Measurements from ENCODE around the gene FAM47E. TPM values are rescaled to one million over a fixed set of nuclear protein-coding genes. Genes with fewer than 3 reads are reported as not detected.

Gene FAM47E
- total and polyA plus RNA-seq, 2 donors from 2014 or later, result 10.4 to 15.0 TPM

- FAIRE-seq (no peak), DNase-seq (no peak)
- Histone ChIP-seq H3K4me3 (ENCODE audit: low read length in 3 of 3) (no peak overlapping the region), H3K27me3 (ENCODE audit: control insufficient read depth, insufficient read depth, low read length) (no peaks in the 10 kb centered on the region), H3K9ac (ENCODE audit: low read length in 3 of 3) (no peak overlapping the region), H3K27ac (ENCODE audit: low read depth in 2 of 2, low read length in 2 of 2) (no peak overlapping the region), H3K9me3 (ENCODE audit: control insufficient read depth in 2 of 3, insufficient read depth in 1 of 3, low read length in 3 of 3) (no peaks in the 10 kb centered on the region), H3K36me3 (ENCODE audit: control insufficient read depth in 2 of 3, insufficient read depth in 3 of 3, low read length in 3 of 3) (no peaks in the 10 kb centered on the region), H3K4me1 (ENCODE audit: control insufficient read depth in 2 of 3, insufficient read depth in 2 of 3, low read depth in 1 of 3, low read length in 3 of 3) (peaks cover 0 to 2% (median 0%) of the 10 kb centered on the region in 3 donors)
- TF ChIP-seq, protein P1, sequence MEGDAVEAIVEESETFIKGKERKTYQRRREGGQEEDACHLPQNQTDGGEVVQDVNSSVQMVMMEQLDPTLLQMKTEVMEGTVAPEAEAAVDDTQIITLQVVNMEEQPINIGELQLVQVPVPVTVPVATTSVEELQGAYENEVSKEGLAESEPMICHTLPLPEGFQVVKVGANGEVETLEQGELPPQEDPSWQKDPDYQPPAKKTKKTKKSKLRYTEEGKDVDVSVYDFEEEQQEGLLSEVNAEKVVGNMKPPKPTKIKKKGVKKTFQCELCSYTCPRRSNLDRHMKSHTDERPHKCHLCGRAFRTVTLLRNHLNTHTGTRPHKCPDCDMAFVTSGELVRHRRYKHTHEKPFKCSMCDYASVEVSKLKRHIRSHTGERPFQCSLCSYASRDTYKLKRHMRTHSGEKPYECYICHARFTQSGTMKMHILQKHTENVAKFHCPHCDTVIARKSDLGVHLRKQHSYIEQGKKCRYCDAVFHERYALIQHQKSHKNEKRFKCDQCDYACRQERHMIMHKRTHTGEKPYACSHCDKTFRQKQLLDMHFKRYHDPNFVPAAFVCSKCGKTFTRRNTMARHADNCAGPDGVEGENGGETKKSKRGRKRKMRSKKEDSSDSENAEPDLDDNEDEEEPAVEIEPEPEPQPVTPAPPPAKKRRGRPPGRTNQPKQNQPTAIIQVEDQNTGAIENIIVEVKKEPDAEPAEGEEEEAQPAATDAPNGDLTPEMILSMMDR (IDR thresholded peaks at IDR 0.05; ENCODE audit: borderline replicate concordance, extremely low read depth, insufficient read depth), result no peak
- intact Hi-C loops (cut with DNase I), result no loop called here
Measured at GRCh38 chr4:76246025-76246424, 5.5 kb upstream of the FAM47E start.

DNA sequence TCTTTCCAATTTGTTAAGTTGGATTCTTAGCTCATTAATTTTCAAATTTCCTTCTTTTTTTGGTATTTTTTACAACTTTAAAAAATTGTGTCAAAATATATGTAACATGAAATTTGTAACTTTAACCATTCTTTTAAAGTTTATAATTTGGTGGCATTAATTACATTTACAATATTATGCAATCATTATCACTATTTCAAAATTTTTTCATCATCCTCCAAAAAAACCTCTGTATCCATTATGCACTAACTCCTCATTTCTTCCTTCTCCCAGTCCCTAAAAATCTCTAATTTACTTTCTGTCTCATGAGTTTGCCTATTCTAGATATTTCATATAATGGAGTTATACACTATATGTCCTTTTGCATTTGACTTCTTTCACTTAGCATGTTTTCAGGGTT lies 4.7 kb upstream of the FAM47E start:
- no peak overlapping the region for H3K4me3 ChIP-seq (ENCODE audit: low read length in 3 of 3)
- H3K9me3 ChIP-seq (ENCODE audit: control insufficient read depth in 2 of 3, insufficient read depth in 1 of 3, low read length in 3 of 3), result no peaks in the 10 kb centered on the region
- TF ChIP-seq, protein P1 (IDR thresholded peaks at IDR 0.05; ENCODE audit: borderline replicate concordance, extremely low read depth, insufficient read depth), result no peak
- FAIRE-seq (peak; percentile 77), DNase-seq (no peak)
- H3K36me3 ChIP-seq (ENCODE audit: control insufficient read depth in 2 of 3, insufficient read depth in 3 of 3, low read length in 3 of 3), result no peaks in the 10 kb centered on the region
- no peak overlapping the region for H3K27ac ChIP-seq (ENCODE audit: low read depth in 2 of 2, low read length in 2 of 2)
- peaks cover 2% of the 10 kb centered on the region for H3K27me3 ChIP-seq (ENCODE audit: control insufficient read depth, insufficient read depth, low read length)
- peaks cover 0 to 3% (median 0%) of the 10 kb centered on the region in 3 donors for H3K4me1 ChIP-seq (ENCODE audit: control insufficient read depth in 2 of 3, insufficient read depth in 2 of 3, low read depth in 1 of 3, low read length in 3 of 3)
- H3K9ac ChIP-seq (ENCODE audit: low read length in 3 of 3), result no peak overlapping the region
- intact Hi-C loops (cut with DNase I), result no loop called here

GRCh38 chr4:76250962-76251361 lies 559 bp upstream of the FAM47E start:
- TF ChIP-seq, protein P1 (IDR thresholded peaks at IDR 0.05; ENCODE audit: borderline replicate concordance, extremely low read depth, insufficient read depth), result no peak
- H3K27me3 ChIP-seq (ENCODE audit: control insufficient read depth, insufficient read depth, low read length), result peaks cover 2% of the 10 kb centered on the region
- H3K4me1 ChIP-seq (ENCODE audit: control insufficient read depth in 2 of 3, insufficient read depth in 2 of 3, low read depth in 1 of 3, low read length in 3 of 3), result peaks cover 0 to 3% (median 0%) of the 10 kb centered on the region in 3 donors
- peak overlapping the region; percentile 73 to 88 (median 81) for H3K4me3 ChIP-seq (ENCODE audit: low read length in 3 of 3)
- no peaks in the 10 kb centered on the region for H3K36me3 ChIP-seq (ENCODE audit: control insufficient read depth in 2 of 3, insufficient read depth in 3 of 3, low read length in 3 of 3)
- intact Hi-C loops (cut with DNase I), result no loop called here
- no peak overlapping the region for H3K27ac ChIP-seq (ENCODE audit: low read depth in 2 of 2, low read length in 2 of 2)
- no peaks in the 10 kb centered on the region for H3K9me3 ChIP-seq (ENCODE audit: control insufficient read depth in 2 of 3, insufficient read depth in 1 of 3, low read length in 3 of 3)
- FAIRE-seq (no peak), DNase-seq (peak in 2 of 5 donors; percentile 20 to 38)
- H3K9ac ChIP-seq (ENCODE audit: low read length in 3 of 3), result peak overlapping the region; percentile 47 to 59 (median 48)

DNA sequence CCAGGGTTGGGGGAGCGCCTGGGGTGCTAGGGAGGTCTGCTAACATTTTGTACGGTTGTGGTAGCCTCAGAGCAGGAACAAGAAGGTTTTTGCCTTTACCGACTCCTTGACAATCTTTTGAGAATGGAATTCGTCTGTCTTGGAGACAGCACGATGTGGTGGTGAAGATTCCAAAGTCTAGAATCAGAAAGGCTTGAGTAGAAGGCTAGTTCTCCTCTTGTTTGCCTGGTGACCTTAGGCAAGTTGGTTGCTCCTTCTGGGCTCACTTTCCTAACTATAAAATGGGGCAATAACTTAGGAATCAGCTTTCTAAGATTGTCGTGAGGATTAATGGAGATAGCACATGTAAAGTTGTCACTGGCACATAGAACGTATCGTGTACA lies 741 bp downstream of the FAM47E start:
- no peaks in the 10 kb centered on the region for H3K9me3 ChIP-seq (ENCODE audit: control insufficient read depth in 2 of 3, insufficient read depth in 1 of 3, low read length in 3 of 3)
- peaks cover 2% of the 10 kb centered on the region for H3K27me3 ChIP-seq (ENCODE audit: control insufficient read depth, insufficient read depth, low read length)
- TF ChIP-seq, protein P1 (IDR thresholded peaks at IDR 0.05; ENCODE audit: borderline replicate concordance, extremely low read depth, insufficient read depth), result no peak
- intact Hi-C loops (cut with DNase I), result no loop called here
- peak overlapping the region in 1 of 3 donors; percentile 81 for H3K4me3 ChIP-seq (ENCODE audit: low read length in 3 of 3)
- no peak overlapping the region for H3K27ac ChIP-seq (ENCODE audit: low read depth in 2 of 2, low read length in 2 of 2)
- no peak for DNase-seq
- H3K36me3 ChIP-seq (ENCODE audit: control insufficient read depth in 2 of 3, insufficient read depth in 3 of 3, low read length in 3 of 3), result no peaks in the 10 kb centered on the region
- peaks cover 0 to 3% (median 0%) of the 10 kb centered on the region in 3 donors for H3K4me1 ChIP-seq (ENCODE audit: control insufficient read depth in 2 of 3, insufficient read depth in 2 of 3, low read depth in 1 of 3, low read length in 3 of 3)
- H3K9ac ChIP-seq (ENCODE audit: low read length in 3 of 3), result no peak overlapping the region
- FAIRE-seq, result no peak

Data from kidney (tissue), 14 donors.